Stromal cell of bone marrow (primary cell): ENCODE data around the gene GLP2R.
"Not testable (repeated sequence)": the region's sequence is repeated elsewhere in the genome, so short reads cannot be mapped to it uniquely, and the experiment has no call there.

Experiments
- DNase-seq: peaks from one replicate; pipeline ENCODE4 v3.0.0-alpha.2; 2012; ENCODE audit warnings: low read depth

GLP2R gene, protein sequence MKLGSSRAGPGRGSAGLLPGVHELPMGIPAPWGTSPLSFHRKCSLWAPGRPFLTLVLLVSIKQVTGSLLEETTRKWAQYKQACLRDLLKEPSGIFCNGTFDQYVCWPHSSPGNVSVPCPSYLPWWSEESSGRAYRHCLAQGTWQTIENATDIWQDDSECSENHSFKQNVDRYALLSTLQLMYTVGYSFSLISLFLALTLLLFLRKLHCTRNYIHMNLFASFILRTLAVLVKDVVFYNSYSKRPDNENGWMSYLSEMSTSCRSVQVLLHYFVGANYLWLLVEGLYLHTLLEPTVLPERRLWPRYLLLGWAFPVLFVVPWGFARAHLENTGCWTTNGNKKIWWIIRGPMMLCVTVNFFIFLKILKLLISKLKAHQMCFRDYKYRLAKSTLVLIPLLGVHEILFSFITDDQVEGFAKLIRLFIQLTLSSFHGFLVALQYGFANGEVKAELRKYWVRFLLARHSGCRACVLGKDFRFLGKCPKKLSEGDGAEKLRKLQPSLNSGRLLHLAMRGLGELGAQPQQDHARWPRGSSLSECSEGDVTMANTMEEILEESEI

DNA sequence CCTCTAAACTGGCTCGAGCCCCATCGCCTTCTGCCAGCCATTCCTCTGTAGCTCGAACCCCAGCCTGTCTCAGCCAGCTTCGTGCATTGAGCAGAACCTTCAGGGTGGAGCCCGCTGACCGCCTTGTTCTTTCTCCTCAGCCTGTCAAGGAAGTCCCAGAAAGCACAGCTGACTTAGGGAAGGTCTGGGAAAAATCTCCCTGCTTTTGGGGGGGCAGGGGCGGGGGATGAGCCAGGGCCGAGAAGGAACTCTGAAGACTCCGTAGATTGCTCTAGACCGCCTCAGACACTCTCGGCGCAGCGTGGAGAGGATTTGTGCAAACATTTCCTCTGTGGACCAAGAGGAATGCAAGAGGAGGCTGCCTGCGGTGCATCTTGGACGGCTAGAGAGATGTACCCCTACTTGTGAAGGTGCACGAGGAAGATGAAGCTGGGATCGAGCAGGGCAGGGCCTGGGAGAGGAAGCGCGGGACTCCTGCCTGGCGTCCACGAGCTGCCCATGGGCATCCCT, at the start of gene GLP2R:
Gene GLP2R (plus strand): TSS at position 284 of the 510 bp plus-strand sequence. CDS start 140 bp downstream, at position 424.
- DNase-seq, result no peak

- DNase-seq, result no peak
These were observed 48.8 kb upstream of the GLP2R start for GRCh38 chr17:9776911-9777310.

GRCh38 chr17:9780552-9780951, 45.2 kb upstream of the GLP2R start:
- no peak for DNase-seq

DNA sequence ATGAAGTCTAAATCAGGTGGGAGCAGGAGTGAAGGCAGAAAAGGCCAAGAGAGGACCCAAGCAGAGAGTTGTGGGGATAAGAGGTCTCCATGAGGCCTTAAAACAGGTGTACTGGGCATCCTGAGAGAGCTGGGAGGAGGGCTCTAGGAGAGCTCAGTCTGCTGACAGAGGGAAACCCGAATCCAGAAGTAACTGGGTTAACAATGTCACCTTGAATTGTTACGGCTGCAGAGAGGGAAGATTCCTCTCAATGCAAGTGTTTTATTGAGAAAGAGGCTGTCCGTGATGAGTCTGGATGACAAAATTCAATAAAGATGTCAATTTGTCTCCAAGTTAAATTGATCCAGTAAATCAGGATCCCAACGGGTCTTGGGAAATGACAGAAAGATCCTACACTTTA, 42.7 kb upstream of the GLP2R start:
- DNase-seq, result no peak

DNA sequence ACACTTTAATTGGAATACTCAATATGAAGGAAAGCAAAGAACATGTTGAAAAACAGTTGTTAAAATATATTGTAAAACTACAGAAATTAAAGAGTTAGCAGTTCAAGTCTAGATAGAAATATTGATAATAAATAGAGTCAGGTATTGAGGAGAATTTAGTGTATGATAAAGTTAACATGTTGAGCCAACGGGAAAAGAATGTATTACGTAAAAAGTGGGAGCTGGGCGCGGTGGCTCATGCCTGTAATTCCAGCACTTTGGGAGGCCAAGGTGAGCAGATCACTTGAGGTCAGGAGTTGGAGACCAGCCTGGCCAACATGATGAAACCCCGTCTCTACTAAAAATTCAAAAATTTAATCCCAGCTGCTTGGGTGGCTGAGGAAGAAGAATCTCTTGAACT, 42.3 kb upstream of the GLP2R start:
- DNase-seq, result not testable (repeated sequence)

- no peak for DNase-seq
These were observed 41.2 kb upstream of the GLP2R start for GRCh38 chr17:9784544-9784943.

GRCh38 chr17:9788601-9789000, 37.1 kb upstream of the GLP2R start:
- DNase-seq, result no peak

GRCh38 chr17:9790316-9790715, 35.4 kb upstream of the GLP2R start:
- no peak for DNase-seq

GRCh38 chr17:9790889-9791876, 34.5 kb upstream of the GLP2R start, which contains the start of gene DHRS7C:
TSS of gene DHRS7C (minus strand) at chr17:9791592. CDS start at chr17:9791284, 308 bp downstream.
- DNase-seq, result no peak

DNA sequence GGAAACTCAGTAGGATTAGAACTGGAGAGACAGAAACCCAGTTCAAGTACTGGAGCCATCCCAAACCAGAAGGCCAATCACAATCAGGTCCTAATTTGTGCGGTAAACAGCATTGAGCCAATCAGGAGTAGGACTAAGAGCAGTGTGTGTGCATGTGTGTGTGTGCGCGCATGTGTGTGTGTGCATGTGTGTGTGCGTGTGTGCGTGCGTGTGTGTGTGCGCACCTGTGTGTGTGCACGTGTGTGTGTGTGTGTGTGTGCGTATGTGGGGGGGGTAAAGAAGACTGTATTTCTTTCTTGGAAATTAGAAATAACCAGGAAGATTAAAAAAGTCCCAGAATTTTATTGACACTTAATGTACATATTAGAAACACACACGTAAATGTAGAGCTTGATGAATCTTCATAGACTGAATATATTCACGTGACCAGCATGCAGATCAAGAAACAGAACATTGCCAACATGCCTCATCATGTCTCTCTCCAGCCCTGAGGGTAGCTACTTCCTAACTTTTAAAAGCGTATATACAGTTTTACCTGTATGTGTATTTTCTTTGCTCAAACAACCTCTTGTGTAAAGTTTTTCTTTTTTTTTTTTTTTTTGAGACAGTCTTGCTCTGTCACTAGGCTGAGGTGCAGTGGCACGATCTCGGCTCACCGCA, 33.4 kb upstream of the GLP2R start:
- no peak for DNase-seq

DNA sequence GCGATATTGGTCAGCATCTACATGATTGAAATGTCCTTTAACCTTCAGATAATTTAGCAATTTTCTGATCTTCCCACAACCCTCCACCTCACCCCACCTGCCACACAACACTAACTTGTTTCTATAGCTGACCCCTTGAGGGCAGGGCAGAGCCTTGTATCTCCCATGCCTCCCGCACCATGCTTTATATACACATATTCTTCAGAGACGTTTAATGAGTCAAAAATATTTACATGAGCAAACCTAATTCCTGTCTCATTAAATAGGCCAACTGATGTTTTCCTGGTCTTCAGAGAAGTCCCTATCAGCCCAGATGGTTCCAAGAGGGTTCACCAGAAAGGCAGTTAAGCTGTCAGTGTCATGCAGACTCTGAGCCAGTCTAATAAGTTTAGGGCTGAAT, 27.7 kb upstream of the GLP2R start:
- DNase-seq, result no peak

DNA sequence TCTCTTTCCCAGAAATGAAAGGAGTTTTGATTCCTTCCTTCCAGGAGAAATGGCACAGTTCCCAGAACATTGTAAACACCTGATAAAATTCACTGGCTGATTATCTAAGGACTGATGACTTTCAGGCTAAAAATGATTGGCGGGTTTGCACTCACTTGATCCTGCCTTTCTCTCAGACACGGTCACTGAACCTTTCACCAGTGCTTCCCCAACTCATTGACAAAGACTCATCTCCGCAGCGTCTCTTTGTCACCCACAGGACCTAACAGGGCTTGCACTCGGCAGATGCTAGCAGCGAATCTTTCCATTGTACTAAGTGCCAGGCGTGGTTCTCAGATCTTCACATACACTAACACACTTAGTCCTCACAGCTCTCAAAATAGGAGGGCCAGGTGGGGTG, 27.0 kb upstream of the GLP2R start:
- DNase-seq, result no peak

- no peak for DNase-seq
These were observed 24.2 kb upstream of the GLP2R start for GRCh38 chr17:9801505-9801904.

GRCh38 chr17:9802294-9802693, 23.4 kb upstream of the GLP2R start:
- DNase-seq, result no peak

DNA sequence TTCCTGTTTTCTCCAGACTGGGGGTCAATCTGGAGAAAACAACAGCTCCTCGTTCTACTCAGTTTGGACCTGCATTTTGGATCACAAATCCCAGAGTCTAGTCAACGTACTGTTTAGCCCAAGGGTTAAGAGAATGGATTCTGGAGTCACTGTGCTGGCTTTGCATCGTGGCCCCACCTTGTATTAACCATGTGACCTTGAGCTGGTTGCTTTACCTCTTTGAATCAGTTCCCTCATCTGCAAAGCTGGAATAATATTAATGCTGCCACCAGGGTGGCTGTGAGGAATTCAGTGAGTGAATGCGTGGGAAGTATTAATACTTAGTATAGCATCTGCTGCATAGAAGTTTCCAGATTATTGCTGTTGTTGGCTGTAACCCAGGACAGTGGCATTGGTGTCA, 23.0 kb upstream of the GLP2R start:
- DNase-seq, result no peak

DNA sequence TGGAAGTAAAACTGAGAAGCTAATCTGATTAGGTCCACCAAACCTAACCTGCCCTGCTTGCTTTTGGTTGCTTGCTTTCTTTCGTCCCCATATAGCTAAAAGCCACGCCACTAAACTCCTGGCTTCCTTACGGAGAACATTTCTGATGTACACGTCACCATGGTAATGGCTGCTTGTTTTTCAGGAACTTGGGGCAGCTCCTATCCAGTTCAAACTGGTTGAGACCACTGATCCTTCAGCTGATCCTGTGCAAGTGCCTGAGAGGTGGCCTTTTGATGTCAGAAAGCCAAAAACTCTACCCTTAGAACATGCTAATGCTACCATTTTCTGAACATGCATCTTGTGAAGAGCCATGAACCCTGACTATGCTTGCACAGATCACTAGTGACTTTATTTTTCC, 20.0 kb upstream of the GLP2R start:
- DNase-seq, result no peak

- no peak for DNase-seq
These were observed 19.0 kb upstream of the GLP2R start for GRCh38 chr17:9806699-9807098.

DNA sequence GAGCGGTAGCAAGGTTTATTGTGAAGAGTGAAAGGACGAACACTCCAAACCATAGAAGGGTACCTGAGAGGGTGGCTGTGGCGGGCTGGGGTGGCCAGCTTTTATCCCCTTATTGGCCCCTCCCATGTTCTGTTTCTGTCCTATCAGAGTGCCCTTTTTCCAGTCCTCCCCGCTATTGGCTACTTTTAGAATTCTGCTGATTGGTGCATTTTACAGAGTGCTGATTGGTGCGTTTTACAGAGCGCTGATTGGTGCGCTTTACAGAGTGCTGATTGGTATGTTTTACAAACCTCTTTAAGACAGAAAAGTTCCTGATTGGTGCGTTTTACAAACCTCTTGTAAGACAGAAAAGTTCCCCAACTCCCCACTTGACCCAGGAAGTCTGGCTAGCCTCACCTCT, 16.3 kb upstream of the GLP2R start:
- DNase-seq, result no peak

GRCh38 chr17:9810100-9810949, 15.4 kb upstream of the GLP2R start:
- no peak for DNase-seq

GRCh38 chr17:9811086-9811485, 14.6 kb upstream of the GLP2R start:
- no peak for DNase-seq

GRCh38 chr17:9811537-9811936, 14.2 kb upstream of the GLP2R start:
- no peak for DNase-seq
